ENCODE measurements around the gene P4HA3. TPM values are rescaled to one million over a fixed set of nuclear protein-coding genes. Genes with fewer than 3 reads are reported as not detected.

Gene P4HA3
- total and polyA plus RNA-seq, 9 of the 15 experiments (the other 6 are each of a cell fraction or from before 2014, with no cell fraction given) = 0.01 to 0.03 TPM; not detected in 7

GRCh38 chr11:74288161-74288560 lies 23.3 kb downstream of the P4HA3 start (continued):
- no peak for TF ChIP-seq UBTF (IDR thresholded peaks at IDR 0.05; ENCODE audit: borderline replicate concordance in 1 of 2, low read depth in 2 of 2, low read length in 2 of 2)
- 0 out of 2 replicates have a peak, but pooled peaks have one; percentile 29 for TF ChIP-seq ARID1B (IDR thresholded peaks at IDR 0.05)
- no peak for TF ChIP-seq ZFP30 (CRISPR knock-in tag; IDR thresholded peaks at IDR 0.05; ENCODE audit: borderline replicate concordance)
- TF ChIP-seq THRB (CRISPR knock-in tag; conservative IDR thresholded peaks at IDR 0.05) = no peak
- no peak for TF ChIP-seq SP1 (CRISPR knock-in tag; IDR thresholded peaks at IDR 0.05)
- no peak for TF ChIP-seq REST (IDR thresholded peaks at IDR 0.05; ENCODE audit: borderline replicate concordance)
- no peak for TF ChIP-seq REST (CRISPR knock-in tag; IDR thresholded peaks at IDR 0.05; ENCODE audit: low read depth)
- TF ChIP-seq ZBTB7A (IDR thresholded peaks at IDR 0.05; ENCODE audit: borderline replicate concordance, control insufficient read depth, low read depth, low read length) = no peak
- TF ChIP-seq PML (IDR thresholded peaks at IDR 0.05; ENCODE audit: low read length) = no peak
- TF ChIP-seq RFX1 (IDR thresholded peaks at IDR 0.05) = no peak
- no peak for TF ChIP-seq JUN (IDR thresholded peaks at IDR 0.05; ENCODE audit: borderline replicate concordance, low read depth, low read length)
- TF ChIP-seq JUN (CRISPR knock-in tag; IDR thresholded peaks at IDR 0.05; ENCODE audit: borderline replicate concordance) = no peak
- no peak for TF ChIP-seq MED1 (CRISPR knock-in tag; IDR thresholded peaks at IDR 0.05; ENCODE audit: borderline replicate concordance)
- no peak for TF ChIP-seq ZBTB43 (CRISPR knock-in tag; IDR thresholded peaks at IDR 0.05)
- peak; percentile 57 for TF ChIP-seq MAFF (IDR thresholded peaks at IDR 0.05; ENCODE audit: low read length)
- TF ChIP-seq NONO (IDR thresholded peaks at IDR 0.05; ENCODE audit: low read depth in 2 of 2, low read length in 1 of 2) = no peak
